ENCODE results near the gene UTP18.

DNA sequence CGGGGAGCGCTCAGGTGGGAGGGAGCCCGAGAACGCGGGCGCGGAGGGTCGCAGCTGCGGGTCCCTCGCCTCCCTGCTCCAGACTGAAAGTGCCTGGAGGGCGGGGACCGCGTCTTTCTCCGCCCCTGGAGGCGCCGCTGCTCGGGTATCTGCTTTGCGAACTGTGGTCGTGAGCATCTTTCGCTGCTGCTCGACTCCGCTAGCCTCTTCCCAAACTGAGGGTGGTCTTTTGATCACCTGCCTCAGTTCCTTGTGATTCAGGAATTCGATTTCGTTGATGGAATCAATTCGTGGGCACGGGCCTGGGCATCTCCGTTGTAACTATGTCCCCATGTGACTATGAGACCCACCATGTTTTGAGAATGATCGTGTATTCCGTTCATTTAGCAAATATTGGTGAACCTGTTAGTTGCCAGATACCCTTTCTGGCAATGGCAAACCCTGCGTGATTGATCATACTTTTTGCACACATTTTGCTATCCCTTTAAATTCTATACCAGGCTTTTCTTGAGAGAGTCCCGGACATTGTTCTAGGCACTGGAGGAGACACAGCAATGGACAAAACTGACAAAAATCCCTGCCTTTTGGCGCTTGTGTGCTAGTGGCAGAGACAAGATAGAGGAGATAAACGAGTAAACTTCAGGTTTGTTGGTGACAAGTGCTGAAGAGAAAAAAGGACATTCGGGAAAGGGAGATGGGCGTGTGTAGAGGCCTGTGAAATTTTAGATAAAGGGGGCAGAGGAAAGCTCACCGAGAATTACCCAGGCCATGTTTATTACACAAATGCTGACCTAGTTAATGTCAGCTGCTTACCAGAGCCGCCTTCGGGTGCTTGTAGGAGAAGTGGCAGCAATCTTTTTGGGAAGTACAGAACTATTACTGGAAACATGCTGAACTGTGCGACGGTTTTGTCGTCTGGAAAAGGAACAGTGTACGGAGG lies 948 bp downstream of the UTP18 start:
- TF ChIP-seq, protein P1, sequence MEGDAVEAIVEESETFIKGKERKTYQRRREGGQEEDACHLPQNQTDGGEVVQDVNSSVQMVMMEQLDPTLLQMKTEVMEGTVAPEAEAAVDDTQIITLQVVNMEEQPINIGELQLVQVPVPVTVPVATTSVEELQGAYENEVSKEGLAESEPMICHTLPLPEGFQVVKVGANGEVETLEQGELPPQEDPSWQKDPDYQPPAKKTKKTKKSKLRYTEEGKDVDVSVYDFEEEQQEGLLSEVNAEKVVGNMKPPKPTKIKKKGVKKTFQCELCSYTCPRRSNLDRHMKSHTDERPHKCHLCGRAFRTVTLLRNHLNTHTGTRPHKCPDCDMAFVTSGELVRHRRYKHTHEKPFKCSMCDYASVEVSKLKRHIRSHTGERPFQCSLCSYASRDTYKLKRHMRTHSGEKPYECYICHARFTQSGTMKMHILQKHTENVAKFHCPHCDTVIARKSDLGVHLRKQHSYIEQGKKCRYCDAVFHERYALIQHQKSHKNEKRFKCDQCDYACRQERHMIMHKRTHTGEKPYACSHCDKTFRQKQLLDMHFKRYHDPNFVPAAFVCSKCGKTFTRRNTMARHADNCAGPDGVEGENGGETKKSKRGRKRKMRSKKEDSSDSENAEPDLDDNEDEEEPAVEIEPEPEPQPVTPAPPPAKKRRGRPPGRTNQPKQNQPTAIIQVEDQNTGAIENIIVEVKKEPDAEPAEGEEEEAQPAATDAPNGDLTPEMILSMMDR (IDR thresholded peaks at IDR 0.05) = no peak
- no peak for TF ChIP-seq POLR2A (IDR thresholded peaks at IDR 0.05)
